ENCODE data around the gene TTC9B.

TTC9B gene

GRCh38 chr19:40234429-40235237 lies 16.4 kb upstream of the TTC9B start:
- TF ChIP-seq CTCF (IDR thresholded peaks at IDR 0.05; ENCODE audit: control extremely low read depth, extremely low read depth, low read depth, missing control alignments) = no peak
- CTCF ChIA-PET = no interaction called here
- POLR2A ChIA-PET = interaction anchor here (0.6 kb wide), 1 partner anchor 23 kb away, joined by 4 read pairs; no protein-coding TSS in a partner anchor

GRCh38 chr19:40233811-40234389 lies 15.7 kb upstream of the TTC9B start:
- TF ChIP-seq CTCF (IDR thresholded peaks at IDR 0.05; ENCODE audit: control extremely low read depth, extremely low read depth, low read depth, missing control alignments) = no peak
- ChIA-PET CTCF (no interaction called here), POLR2A (no interaction called here)
- no peak for DNase-seq (ENCODE audit: extremely low spot score)

More at GRCh38 chr19:40234429-40235237, 16.4 kb upstream of the TTC9B start:
- no peak for DNase-seq (ENCODE audit: extremely low spot score)

- ChIA-PET POLR2A (no interaction called here), CTCF (interaction anchor here (2.0 kb wide), 1 partner anchor 93 kb away, joined by 5 read pairs; no protein-coding TSS in a partner anchor)
- TF ChIP-seq CTCF (IDR thresholded peaks at IDR 0.05; ENCODE audit: control extremely low read depth, extremely low read depth, low read depth, missing control alignments) = no peak
- no peak for DNase-seq (ENCODE audit: extremely low spot score)
These were observed 15.0 kb upstream of the TTC9B start for GRCh38 chr19:40232949-40233810.

- DNase-seq (ENCODE audit: extremely low spot score) = no peak
- no peak for TF ChIP-seq CTCF (IDR thresholded peaks at IDR 0.05; ENCODE audit: control extremely low read depth, extremely low read depth, low read depth, missing control alignments)
- ChIA-PET POLR2A (no interaction called here), CTCF (interaction anchor here (2.0 kb wide), 1 partner anchor 93 kb away, joined by 5 read pairs; no protein-coding TSS in a partner anchor)
These were observed 14.3 kb upstream of the TTC9B start for GRCh38 chr19:40232479-40232878.

GRCh38 chr19:40231544-40232424 lies 13.6 kb upstream of the TTC9B start:
- ChIA-PET POLR2A (no interaction called here), CTCF (interaction anchor here (1.2 to 2.0 kb wide), 2 partner anchors 21 to 92 kb away, joined by 3 to 5 read pairs; no protein-coding TSS in a partner anchor)
- no peak for DNase-seq (ENCODE audit: extremely low spot score)
- no peak for TF ChIP-seq CTCF (IDR thresholded peaks at IDR 0.05; ENCODE audit: control extremely low read depth, extremely low read depth, low read depth, missing control alignments)
